ENCODE results near the gene SRA1. TPM values are rescaled to one million over a fixed set of nuclear protein-coding genes. Genes with fewer than 3 reads are reported as not detected.

SRA1 gene
- total and polyA plus RNA-seq, 2 of the 13 experiments (the other 11 are each of a cell fraction or from before 2014, with no cell fraction given): 14.2 to 32.8 TPM

GRCh38 chr5:140547508-140548299 lies 9.6 kb downstream of the SRA1 start, which contains the start of gene EIF4EBP3:
TSS of gene EIF4EBP3 (plus strand) at chr5:140547662. CDS start at chr5:140547738, 76 bp downstream.
- no peaks in the 10 kb centered on the region; the same call in none of the 2 replicates for H4K20me1 ChIP-seq (ENCODE audit: insufficient read depth, low read length)
- ATAC-seq: peak; percentile 94
- CTCF ChIA-PET (ENCODE audit: low intra/inter-chr PET ratio, low total read pairs): no interaction called here
- peak within 1 kb of the TSS; percentile 21 to 69 (median 48); a peak in 5 of 6 replicates for H3K4me3 ChIP-seq (replicated peaks in 1 of 3; ENCODE audit: insufficient read depth in 1 of 3, low read depth in 2 of 3, low read length in 3 of 3)
- peak within 1 kb of the TSS; percentile 69 for H3K9ac ChIP-seq (ENCODE audit: insufficient read depth, low read depth, low read length)
- H3K4me2 ChIP-seq (ENCODE audit: low read depth, low read length): peak within 1 kb of the TSS; percentile 81
- peak within 1 kb of the TSS; percentile 86 for H3K27ac ChIP-seq (ENCODE audit: extremely low read length, insufficient read depth, low read length)
- H3K79me2 ChIP-seq (ENCODE audit: insufficient read depth, low read length): no peaks in the 10 kb centered on the region
- H3K27me3 ChIP-seq (ENCODE audit: control insufficient read depth in 1 of 2, insufficient read depth in 2 of 2, low read length in 2 of 2): no peaks in the 10 kb centered on the region
- H3K9me3 ChIP-seq (ENCODE audit: low read length): no peaks in the 10 kb centered on the region
- H2AFZ ChIP-seq (ENCODE audit: low read length): no peak within 1 kb of the TSS
- POLR2A ChIA-PET: interaction anchor here (0.8 to 4.5 kb wide), 18 partner anchors 8 to 184 kb away, joined by 3 to 70 read pairs (median 6); partner anchors contain the start of genes ANKHD1, HARS1, HARS2 and IK
- peaks cover 12 to 49% of the 10 kb centered on the region in 2 experiments; a peak in 4 of 5 replicates for H3K36me3 ChIP-seq (replicated peaks in 1 of 2; ENCODE audit: control insufficient read depth in 1 of 2, insufficient read depth in 2 of 2, low read length in 2 of 2)
- intact Hi-C loops (cut with micrococcal nuclease; ENCODE audit: unreplicated experiment) (loop anchor here (1.0 to 5.0 kb wide), 4 partner anchors 9 to 180 kb away; partner anchors contain the start of genes HARS1, HARS2 and TMCO6), in situ Hi-C loops (cut with HindIII; ENCODE audit: extremely low pct_ligation_motif_present, low pct_unique_long_range_greater_than_20kb) (no loop called here)
- H3K4me1 ChIP-seq (ENCODE audit: insufficient read depth, low read length): peaks cover 27% of the 10 kb centered on the region
- peak; percentile 95 for FAIRE-seq
- BruUV-seq (replicated peaks): no TSS peak
- peak; percentile 94 for DNase-seq (ENCODE audit: low spot score)
- WGBS (ENCODE audit: low lambda C conversion rate): 93% methylated on average over 15 of the region's 52 CpGs
- peak; percentile 96 for TF ChIP-seq SAP130 (CRISPR knock-in tag; IDR thresholded peaks at IDR 0.05; ENCODE audit: low read depth)
- TF ChIP-seq, protein P1, sequence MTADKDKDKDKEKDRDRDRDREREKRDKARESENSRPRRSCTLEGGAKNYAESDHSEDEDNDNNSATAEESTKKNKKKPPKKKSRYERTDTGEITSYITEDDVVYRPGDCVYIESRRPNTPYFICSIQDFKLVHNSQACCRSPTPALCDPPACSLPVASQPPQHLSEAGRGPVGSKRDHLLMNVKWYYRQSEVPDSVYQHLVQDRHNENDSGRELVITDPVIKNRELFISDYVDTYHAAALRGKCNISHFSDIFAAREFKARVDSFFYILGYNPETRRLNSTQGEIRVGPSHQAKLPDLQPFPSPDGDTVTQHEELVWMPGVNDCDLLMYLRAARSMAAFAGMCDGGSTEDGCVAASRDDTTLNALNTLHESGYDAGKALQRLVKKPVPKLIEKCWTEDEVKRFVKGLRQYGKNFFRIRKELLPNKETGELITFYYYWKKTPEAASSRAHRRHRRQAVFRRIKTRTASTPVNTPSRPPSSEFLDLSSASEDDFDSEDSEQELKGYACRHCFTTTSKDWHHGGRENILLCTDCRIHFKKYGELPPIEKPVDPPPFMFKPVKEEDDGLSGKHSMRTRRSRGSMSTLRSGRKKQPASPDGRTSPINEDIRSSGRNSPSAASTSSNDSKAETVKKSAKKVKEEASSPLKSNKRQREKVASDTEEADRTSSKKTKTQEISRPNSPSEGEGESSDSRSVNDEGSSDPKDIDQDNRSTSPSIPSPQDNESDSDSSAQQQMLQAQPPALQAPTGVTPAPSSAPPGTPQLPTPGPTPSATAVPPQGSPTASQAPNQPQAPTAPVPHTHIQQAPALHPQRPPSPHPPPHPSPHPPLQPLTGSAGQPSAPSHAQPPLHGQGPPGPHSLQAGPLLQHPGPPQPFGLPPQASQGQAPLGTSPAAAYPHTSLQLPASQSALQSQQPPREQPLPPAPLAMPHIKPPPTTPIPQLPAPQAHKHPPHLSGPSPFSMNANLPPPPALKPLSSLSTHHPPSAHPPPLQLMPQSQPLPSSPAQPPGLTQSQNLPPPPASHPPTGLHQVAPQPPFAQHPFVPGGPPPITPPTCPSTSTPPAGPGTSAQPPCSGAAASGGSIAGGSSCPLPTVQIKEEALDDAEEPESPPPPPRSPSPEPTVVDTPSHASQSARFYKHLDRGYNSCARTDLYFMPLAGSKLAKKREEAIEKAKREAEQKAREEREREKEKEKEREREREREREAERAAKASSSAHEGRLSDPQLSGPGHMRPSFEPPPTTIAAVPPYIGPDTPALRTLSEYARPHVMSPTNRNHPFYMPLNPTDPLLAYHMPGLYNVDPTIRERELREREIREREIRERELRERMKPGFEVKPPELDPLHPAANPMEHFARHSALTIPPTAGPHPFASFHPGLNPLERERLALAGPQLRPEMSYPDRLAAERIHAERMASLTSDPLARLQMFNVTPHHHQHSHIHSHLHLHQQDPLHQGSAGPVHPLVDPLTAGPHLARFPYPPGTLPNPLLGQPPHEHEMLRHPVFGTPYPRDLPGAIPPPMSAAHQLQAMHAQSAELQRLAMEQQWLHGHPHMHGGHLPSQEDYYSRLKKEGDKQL (CRISPR knock-in tag; IDR thresholded peaks at IDR 0.05; ENCODE audit: low read depth): no peak
- TF ChIP-seq SMYD3 (CRISPR knock-in tag; IDR thresholded peaks at IDR 0.05): peak; percentile 27; the same call in 1 of the 2 replicates
- no peak for TF ChIP-seq ZNF367 (CRISPR knock-in tag; IDR thresholded peaks at IDR 0.05; ENCODE audit: borderline replicate concordance)
- TF ChIP-seq, protein P2, sequence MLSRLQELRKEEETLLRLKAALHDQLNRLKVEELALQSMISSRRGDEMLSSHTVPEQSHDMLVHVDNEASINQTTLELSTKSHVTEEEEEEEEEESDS (CRISPR knock-in tag; IDR thresholded peaks at IDR 0.05; ENCODE audit: borderline replicate concordance): no peak; the same call in 1 of the 2 replicates
- peak; percentile 3 to 58 for TF ChIP-seq POLR2A (IDR thresholded peaks at IDR 0.05; ENCODE audit: insufficient read depth in 1 of 2, low read depth in 2 of 2, low read length in 2 of 2)
- TF ChIP-seq SP1 (IDR thresholded peaks at IDR 0.05): no peak
- TF ChIP-seq SP1 (CRISPR knock-in tag; IDR thresholded peaks at IDR 0.05): peak; percentile 68
- TF ChIP-seq, protein P3, sequence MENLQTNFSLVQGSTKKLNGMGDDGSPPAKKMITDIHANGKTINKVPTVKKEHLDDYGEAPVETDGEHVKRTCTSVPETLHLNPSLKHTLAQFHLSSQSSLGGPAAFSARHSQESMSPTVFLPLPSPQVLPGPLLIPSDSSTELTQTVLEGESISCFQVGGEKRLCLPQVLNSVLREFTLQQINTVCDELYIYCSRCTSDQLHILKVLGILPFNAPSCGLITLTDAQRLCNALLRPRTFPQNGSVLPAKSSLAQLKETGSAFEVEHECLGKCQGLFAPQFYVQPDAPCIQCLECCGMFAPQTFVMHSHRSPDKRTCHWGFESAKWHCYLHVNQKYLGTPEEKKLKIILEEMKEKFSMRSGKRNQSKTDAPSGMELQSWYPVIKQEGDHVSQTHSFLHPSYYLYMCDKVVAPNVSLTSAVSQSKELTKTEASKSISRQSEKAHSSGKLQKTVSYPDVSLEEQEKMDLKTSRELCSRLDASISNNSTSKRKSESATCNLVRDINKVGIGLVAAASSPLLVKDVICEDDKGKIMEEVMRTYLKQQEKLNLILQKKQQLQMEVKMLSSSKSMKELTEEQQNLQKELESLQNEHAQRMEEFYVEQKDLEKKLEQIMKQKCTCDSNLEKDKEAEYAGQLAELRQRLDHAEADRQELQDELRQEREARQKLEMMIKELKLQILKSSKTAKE (CRISPR knock-in tag; IDR thresholded peaks at IDR 0.05; ENCODE audit: borderline replicate concordance): no peak
- TF ChIP-seq, protein P4, sequence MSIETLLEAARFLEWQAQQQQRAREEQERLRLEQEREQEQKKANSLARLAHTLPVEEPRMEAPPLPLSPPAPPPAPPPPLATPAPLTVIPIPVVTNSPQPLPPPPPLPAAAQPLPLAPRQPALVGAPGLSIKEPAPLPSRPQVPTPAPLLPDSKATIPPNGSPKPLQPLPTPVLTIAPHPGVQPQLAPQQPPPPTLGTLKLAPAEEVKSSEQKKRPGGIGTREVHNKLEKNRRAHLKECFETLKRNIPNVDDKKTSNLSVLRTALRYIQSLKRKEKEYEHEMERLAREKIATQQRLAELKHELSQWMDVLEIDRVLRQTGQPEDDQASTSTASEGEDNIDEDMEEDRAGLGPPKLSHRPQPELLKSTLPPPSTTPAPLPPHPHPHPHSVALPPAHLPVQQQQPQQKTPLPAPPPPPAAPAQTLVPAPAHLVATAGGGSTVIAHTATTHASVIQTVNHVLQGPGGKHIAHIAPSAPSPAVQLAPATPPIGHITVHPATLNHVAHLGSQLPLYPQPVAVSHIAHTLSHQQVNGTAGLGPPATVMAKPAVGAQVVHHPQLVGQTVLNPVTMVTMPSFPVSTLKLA (IDR thresholded peaks at IDR 0.05): peak; percentile 99
- TF ChIP-seq, protein P5, sequence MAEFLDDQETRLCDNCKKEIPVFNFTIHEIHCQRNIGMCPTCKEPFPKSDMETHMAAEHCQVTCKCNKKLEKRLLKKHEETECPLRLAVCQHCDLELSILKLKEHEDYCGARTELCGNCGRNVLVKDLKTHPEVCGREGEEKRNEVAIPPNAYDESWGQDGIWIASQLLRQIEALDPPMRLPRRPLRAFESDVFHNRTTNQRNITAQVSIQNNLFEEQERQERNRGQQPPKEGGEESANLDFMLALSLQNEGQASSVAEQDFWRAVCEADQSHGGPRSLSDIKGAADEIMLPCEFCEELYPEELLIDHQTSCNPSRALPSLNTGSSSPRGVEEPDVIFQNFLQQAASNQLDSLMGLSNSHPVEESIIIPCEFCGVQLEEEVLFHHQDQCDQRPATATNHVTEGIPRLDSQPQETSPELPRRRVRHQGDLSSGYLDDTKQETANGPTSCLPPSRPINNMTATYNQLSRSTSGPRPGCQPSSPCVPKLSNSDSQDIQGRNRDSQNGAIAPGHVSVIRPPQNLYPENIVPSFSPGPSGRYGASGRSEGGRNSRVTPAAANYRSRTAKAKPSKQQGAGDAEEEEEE (CRISPR knock-in tag; IDR thresholded peaks at IDR 0.05; ENCODE audit: borderline replicate concordance): no peak
- peak; percentile 11; the same call in 1 of the 2 replicates for TF ChIP-seq SALL2 (CRISPR knock-in tag; IDR thresholded peaks at IDR 0.05)

Data from HepG2 (cell line).